ENCODE measurements around the gene SLCO3A1.

GRCh38 chr15:92005154-92005553 is 151.6 kb downstream of the SLCO3A1 start:
- no peak for TF ChIP-seq CTCF (IDR thresholded peaks at IDR 0.05)
- TF ChIP-seq POLR2AphosphoS5 (IDR thresholded peaks at IDR 0.05) = no peak

All from transverse colon (tissue), 4 donors.